ENCODE measurements around the gene PDZK1.

- no peak for TF ChIP-seq CTCF (IDR thresholded peaks at IDR 0.05; ENCODE audit: extremely low read depth in 1 of 2, insufficient read depth in 1 of 2, low read depth in 1 of 2, low read length in 2 of 2)
- TF ChIP-seq POLR2AphosphoS5 (IDR thresholded peaks at IDR 0.05; ENCODE audit: insufficient read depth, low read depth, low read length), result no peak
- TF ChIP-seq FOS (IDR thresholded peaks at IDR 0.05; ENCODE audit: borderline replicate concordance, insufficient read depth, low read length), result no peak
- no peak for TF ChIP-seq EZH2 (IDR thresholded peaks at IDR 0.05; ENCODE audit: borderline replicate concordance, low read depth, low read length, severe bottlenecking)
- no peak for TF ChIP-seq POLR2A (IDR thresholded peaks at IDR 0.05; ENCODE audit: low read depth, low read length)
- TF ChIP-seq JUN (IDR thresholded peaks at IDR 0.05; ENCODE audit: borderline replicate concordance, insufficient read depth, insufficient read length, low read depth), result no peak
- no peak for TF ChIP-seq MAX (IDR thresholded peaks at IDR 0.05; ENCODE audit: insufficient read depth, insufficient read length)
Measured at GRCh38 chr1:145720556-145720877, 13.3 kb upstream of the PDZK1 start.

Measured in endothelial cell of umbilical vein (primary cell).